GM19463 (cell line): ENCODE results near the gene VDAC2.

Experiments used
- ATAC-seq: cut with Tn5 transposase; IDR thresholded peaks from one replicate; pipeline ENCODE4 v1.9.1; 2021; ENCODE audit warnings: mild to moderate bottlenecking, moderate library complexity; ENCODE audit not compliant: unreplicated experiment

Gene VDAC2

GRCh38 chr10:75229971-75230370, 19.4 kb downstream of the VDAC2 start:
- ATAC-seq, result no peak

GRCh38 chr10:75230600-75231038, 20.0 kb downstream of the VDAC2 start:
- ATAC-seq, result peak; percentile 30

- no peak for ATAC-seq
Observed at GRCh38 chr10:75231672-75232581, 21.3 kb downstream of the VDAC2 start.

GRCh38 chr10:75233444-75234016, 22.9 kb downstream of the VDAC2 start:
- ATAC-seq, result no peak

- peak; percentile 40 for ATAC-seq
Observed at GRCh38 chr10:75234017-75234682, 23.6 kb downstream of the VDAC2 start.

- peak; percentile 3 for ATAC-seq
Observed at GRCh38 chr10:75234683-75235374, 24.2 kb downstream of the VDAC2 start.

GRCh38 chr10:75235375-75236177, 25.0 kb downstream of the VDAC2 start, which contains the start of gene COMTD1:
COMTD1 (minus strand) TSS chr10:75235957; CDS start chr10:75235928, 29 bp downstream.
- ATAC-seq, result peak; percentile 74

GRCh38 chr10:75236178-75236825, 25.7 kb downstream of the VDAC2 start:
- no peak for ATAC-seq

GRCh38 chr10:75238182-75239095, 27.8 kb downstream of the VDAC2 start:
- ATAC-seq, result no peak

GRCh38 chr10:75239096-75239790, 28.6 kb downstream of the VDAC2 start:
- no peak for ATAC-seq

- no peak for ATAC-seq
Observed at GRCh38 chr10:75240329-75241076, 29.9 kb downstream of the VDAC2 start.

- no peak for ATAC-seq
Observed at GRCh38 chr10:75243426-75243825, 32.8 kb downstream of the VDAC2 start.

GRCh38 chr10:75244487-75245353, 34.1 kb downstream of the VDAC2 start:
- no peak for ATAC-seq

- no peak for ATAC-seq
Observed at GRCh38 chr10:75245354-75246250, 35.0 kb downstream of the VDAC2 start.

- no peak for ATAC-seq
Observed at GRCh38 chr10:75246506-75246905, 35.9 kb downstream of the VDAC2 start.
